Right atrium auricular region (tissue), 2 donors: ENCODE measurements around the gene LCAT. TPM values are rescaled to one million over a fixed set of nuclear protein-coding genes. Genes with fewer than 3 reads are reported as not detected.
"Not testable (repeated sequence)": the region's sequence is repeated elsewhere in the genome, so short reads cannot be mapped to it uniquely, and the experiment has no call there.

ENCODE experiments used
- DNase-seq: peaks from one replicate; pipeline ENCODE4 v3.0.0-alpha.2; 2019; ENCODE audit warnings: low spot score
- H3K27ac ChIP-seq, 2 donors: fragments of 200-600 bp; sonication (generic); 1 replicate in 1 of 2; 2 replicates in 1 of 2; pipeline ENCODE4 v1.5.1; 2016 to 2019
- H3K27me3 ChIP-seq, 2 donors: fragments of 200-600 bp; sonication (generic); one replicate each; pipeline versions ENCODE4 v1.5.1 to v1.6.0; 2017 to 2019
- H3K36me3 ChIP-seq: fragments of 200-600 bp; sonication (generic); one replicate; pipeline ENCODE4 v1.5.1; 2016
- H3K4me1 ChIP-seq, 2 donors: fragments of 200-600 bp; sonication (generic); one replicate each; pipeline versions ENCODE4 v1.5.1 to v1.6.0; 2017 to 2019
- H3K4me3 ChIP-seq, 2 donors: fragments of 200-600 bp; sonication (generic); 1 replicate in 1 of 2; 2 replicates in 1 of 2; pipeline ENCODE4 v1.5.1; 2017 to 2019; ENCODE audit warnings: mild to moderate bottlenecking in 1 of 2, moderate library complexity in 1 of 2
- H3K9me3 ChIP-seq, 2 donors: fragments of 200-600 bp; sonication (generic); one replicate each; pipeline ENCODE4 v1.5.1; 2019
- total RNA-seq, 2 donors: library from RNA; depleted of rRNA; stranded (reverse); fragments of >200 nt; gene quantifications; one replicate each; pipeline ENCODE4 v1.1.0, GENCODE V29; 2016
- TF ChIP-seq, protein P1 (sequence below), 2 donors: fragments of 200-600 bp; sonication (generic); IDR thresholded peaks; one replicate each; pipeline ENCODE4 v1.5.1; 2019; ENCODE audit warnings: antibody characterized with exemption in 2 of 2

The LCAT gene
- total RNA-seq, 2 donors from 2014 or later, result 2.9 to 11.8 TPM

DNA sequence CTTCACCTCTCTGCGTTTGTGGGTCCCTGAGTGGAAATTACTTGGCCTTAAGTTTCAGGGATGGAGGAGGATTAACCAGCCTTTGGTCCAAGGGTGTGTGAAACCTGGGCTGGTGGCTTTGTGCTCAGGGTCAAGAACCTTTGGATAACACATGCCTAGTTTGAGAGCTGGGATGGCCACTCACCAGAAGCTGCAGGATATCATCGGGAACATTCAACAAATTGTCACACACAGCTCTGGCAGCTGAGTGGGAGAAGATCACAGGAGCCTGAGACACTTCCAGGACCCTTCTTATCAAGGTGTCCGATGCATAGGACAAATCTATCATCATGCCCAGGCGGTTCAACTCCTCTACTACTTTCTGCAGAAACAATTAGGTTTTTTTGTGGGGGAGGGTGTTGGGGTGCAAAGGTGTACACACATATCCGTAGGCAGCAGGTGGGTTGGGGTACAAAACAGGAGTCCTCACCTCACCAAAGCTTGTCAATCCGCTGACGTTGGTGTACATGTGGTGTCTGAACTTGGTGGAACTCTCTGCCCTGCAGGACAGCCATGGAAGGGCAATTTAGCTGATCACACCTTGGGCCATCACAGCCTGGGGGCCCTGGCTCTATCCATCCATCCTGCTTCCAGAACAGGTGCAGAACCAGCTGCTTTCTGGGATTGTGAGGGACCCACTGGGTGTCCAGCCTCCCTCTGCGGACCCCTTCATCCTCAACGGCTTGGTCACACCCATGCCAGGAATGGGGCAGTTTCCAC, 33.7 kb upstream of the LCAT start:
- Histone ChIP-seq H3K36me3 (no peaks in the 10 kb centered on the region), H3K27ac (no peak overlapping the region), H3K4me1 (no peaks in the 10 kb centered on the region), H3K4me3 (no peak overlapping the region), H3K9me3 (no peaks in the 10 kb centered on the region), H3K27me3 (no peaks in the 10 kb centered on the region)
- TF ChIP-seq, protein P1, sequence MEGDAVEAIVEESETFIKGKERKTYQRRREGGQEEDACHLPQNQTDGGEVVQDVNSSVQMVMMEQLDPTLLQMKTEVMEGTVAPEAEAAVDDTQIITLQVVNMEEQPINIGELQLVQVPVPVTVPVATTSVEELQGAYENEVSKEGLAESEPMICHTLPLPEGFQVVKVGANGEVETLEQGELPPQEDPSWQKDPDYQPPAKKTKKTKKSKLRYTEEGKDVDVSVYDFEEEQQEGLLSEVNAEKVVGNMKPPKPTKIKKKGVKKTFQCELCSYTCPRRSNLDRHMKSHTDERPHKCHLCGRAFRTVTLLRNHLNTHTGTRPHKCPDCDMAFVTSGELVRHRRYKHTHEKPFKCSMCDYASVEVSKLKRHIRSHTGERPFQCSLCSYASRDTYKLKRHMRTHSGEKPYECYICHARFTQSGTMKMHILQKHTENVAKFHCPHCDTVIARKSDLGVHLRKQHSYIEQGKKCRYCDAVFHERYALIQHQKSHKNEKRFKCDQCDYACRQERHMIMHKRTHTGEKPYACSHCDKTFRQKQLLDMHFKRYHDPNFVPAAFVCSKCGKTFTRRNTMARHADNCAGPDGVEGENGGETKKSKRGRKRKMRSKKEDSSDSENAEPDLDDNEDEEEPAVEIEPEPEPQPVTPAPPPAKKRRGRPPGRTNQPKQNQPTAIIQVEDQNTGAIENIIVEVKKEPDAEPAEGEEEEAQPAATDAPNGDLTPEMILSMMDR (IDR thresholded peaks at IDR 0.05), result no peak
- no peak for DNase-seq

DNA sequence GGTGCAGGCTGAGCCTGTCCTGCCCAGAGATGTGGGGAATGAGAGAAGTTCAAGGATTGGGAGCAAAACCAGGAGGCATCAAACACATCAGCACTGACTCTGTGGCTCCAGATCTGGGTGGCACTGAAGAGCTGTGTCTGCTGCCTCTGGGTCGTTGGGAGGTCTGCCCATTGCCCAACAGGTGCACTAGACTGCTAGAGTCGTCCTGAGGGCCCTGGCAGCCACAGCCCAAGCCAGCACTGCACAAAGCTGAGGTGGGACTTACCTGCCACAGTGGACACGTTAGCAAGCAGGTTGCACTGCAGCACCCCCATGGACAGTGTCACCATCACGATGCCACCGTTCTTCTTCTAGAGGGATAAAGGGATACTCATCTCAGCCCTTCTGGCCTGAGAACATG, 33.1 kb upstream of the LCAT start:
- TF ChIP-seq, protein P1 (IDR thresholded peaks at IDR 0.05), result no peak
- Histone ChIP-seq H3K36me3 (no peaks in the 10 kb centered on the region), H3K27me3 (no peaks in the 10 kb centered on the region), H3K9me3 (no peaks in the 10 kb centered on the region), H3K4me3 (no peak overlapping the region), H3K4me1 (no peaks in the 10 kb centered on the region), H3K27ac (no peak overlapping the region)
- no peak for DNase-seq

DNA sequence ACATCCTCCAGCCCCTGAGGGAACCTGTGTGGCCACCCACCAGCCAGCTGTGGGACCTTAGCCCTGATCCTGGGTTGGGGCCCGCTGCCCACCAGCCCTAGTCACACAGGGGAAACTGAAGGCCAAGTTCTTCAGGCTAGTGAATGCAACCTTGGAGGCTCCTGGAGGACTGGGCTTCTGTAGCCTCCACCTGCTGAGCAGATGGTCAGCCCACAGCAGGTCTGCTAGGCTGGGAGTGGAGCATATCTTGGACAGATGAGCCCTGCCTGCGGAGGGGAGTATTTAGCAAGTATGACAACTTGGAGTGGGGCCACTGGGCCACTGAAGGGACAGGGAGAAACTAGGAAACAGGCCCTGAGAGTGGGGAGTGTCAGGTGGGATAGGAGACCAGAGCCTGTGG, 32.3 kb upstream of the LCAT start:
- Histone ChIP-seq H3K4me1 (no peaks in the 10 kb centered on the region), H3K4me3 (no peak overlapping the region), H3K36me3 (no peaks in the 10 kb centered on the region), H3K9me3 (no peaks in the 10 kb centered on the region), H3K27ac (no peak overlapping the region), H3K27me3 (no peaks in the 10 kb centered on the region)
- no peak for DNase-seq
- TF ChIP-seq, protein P1 (IDR thresholded peaks at IDR 0.05), result no peak

DNA sequence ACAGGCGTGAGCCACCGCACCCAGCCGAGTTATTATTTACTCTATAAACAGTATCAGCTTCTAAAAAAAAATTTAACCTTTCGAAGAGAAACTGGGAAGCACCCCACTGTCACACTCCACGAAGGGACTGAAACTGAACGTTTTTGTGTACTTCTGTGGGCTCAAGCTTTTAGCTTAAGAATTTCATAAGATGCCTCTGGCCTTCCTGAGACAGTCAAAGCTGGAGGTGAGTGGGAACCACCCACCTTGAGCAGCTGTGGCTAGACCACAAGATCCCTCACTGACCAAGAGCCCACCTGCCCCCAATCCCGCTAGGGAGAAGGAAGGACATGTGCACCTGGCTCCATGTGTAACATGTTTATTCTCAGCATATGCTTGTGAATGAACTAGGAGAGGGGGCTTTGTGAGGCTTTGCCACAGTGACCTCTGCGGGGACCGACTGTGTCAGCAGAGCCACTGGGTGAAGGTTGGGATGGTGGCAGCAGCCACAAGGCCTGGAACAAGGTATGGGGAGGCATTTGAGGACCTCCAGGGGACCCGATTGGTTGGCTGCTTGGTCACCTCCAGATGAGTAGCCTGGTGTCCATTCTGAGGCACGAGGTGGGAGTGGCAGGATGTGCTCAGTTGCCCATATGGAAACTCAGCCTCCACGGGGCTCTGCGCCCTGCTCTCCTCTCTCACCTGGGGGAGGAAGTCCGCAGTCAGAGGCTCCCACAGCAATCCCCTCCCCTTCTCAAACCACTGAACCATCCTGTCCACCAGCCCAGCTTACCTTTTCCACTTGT, 31.6 kb upstream of the LCAT start:
- no peaks in the 10 kb centered on the region for H3K4me1 ChIP-seq
- no peak overlapping the region for H3K4me3 ChIP-seq
- no peaks in the 10 kb centered on the region for H3K36me3 ChIP-seq
- H3K27me3 ChIP-seq, result no peaks in the 10 kb centered on the region
- TF ChIP-seq, protein P1 (IDR thresholded peaks at IDR 0.05), result no peak
- H3K9me3 ChIP-seq, result no peaks in the 10 kb centered on the region
- H3K27ac ChIP-seq, result no peak overlapping the region
- DNase-seq, result no peak

DNA sequence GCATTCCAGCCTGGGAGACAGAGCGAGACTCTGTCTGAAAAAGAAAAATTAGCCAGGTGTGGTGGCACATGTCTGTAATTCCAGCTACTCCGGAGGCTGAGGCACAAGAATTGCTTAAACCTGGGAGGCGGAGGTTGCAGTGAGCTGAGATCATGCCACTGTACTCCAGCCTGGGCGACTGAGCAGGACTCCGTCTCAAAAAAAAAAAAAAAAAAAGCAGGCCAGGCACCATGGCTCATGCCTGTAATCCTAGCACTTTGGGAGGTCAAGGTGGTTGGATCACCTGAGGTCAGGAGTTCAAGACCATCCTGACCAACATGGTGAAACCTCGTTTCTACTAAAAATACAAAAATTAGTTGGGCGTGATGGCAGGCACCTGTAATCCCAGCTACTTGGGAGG, 28.4 kb upstream of the LCAT start:
- H3K4me3 ChIP-seq, H3K36me3 ChIP-seq, H3K27me3 ChIP-seq, DNase-seq, H3K27ac ChIP-seq, H3K9me3 ChIP-seq: not testable (repeated sequence)
- peaks cover 0 to 12% of the 10 kb centered on the region in 2 donors for H3K4me1 ChIP-seq

DNA sequence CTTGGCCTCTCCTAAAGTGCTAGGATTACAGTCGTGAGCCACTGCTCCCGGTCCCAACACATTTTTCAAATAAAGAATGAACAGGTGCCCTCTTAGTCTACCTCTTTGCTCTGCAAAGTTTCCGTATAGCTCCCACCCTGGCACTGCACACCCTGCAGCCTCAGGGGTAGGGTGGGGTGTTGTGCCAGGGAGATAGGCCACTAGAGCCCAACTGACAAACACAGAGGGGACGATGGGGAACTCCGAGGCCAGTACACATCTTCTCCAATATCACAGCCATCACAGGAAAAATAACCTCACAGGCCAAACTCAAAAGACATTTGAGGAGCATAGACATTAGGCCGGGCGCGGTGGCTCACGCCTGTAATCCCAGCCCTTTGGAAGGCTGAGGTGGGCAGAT, 27.2 kb upstream of the LCAT start:
- Histone ChIP-seq H3K4me3 (no peak overlapping the region), H3K36me3 (no peaks in the 10 kb centered on the region)
- TF ChIP-seq, protein P1 (IDR thresholded peaks at IDR 0.05), result no peak

More for the DNA sequence above, 27.2 kb upstream of the LCAT start:
- no peaks in the 10 kb centered on the region for H3K9me3 ChIP-seq
- DNase-seq, result no peak
- no peaks in the 10 kb centered on the region for H3K27me3 ChIP-seq
- H3K4me1 ChIP-seq, result peaks cover 0 to 24% of the 10 kb centered on the region in 2 donors
- H3K27ac ChIP-seq, result no peak overlapping the region
